Measurements from ENCODE around the gene LBR.

LBR gene

DNA sequence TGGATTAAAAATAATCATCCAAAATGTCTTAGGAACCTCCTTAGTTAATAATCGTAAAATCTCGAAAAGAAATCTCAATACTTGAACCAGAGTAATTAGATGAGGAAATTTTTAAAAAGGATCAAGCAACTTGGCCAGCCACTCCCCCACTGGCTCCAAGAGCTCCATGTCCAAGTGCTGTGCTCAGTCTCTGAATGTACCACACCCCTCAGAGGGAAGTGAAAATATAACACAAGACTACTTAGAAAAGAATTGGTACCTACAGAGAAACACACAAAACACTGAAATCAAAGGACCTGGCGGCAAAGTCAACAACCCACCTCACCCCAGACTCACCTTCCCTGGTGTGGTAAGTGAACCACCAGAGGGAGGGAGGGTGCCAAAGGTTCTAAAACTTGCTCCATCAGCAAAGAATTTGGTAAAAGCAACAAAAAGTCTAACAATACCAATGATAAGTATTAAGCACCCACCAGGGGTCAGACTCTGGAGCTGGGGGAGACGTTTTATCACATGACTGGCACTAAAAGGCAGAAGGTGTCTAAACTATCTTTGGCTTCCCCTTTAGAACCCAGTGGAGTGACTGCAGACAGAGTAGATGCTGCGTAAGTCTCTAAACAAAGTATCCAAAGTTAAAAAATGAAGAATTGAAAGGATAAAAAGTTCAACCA is 14.0 kb downstream of the LBR start:
- ATAC-seq, result no peak
- no peak for TF ChIP-seq GLIS3 (CRISPR knock-in tag; IDR thresholded peaks at IDR 0.05)
- no peak for TF ChIP-seq SNAI2 (CRISPR knock-in tag; IDR thresholded peaks at IDR 0.05)
- TF ChIP-seq ZNF565 (CRISPR knock-in tag; conservative IDR thresholded peaks at IDR 0.05; ENCODE audit: low read depth), result no peak
- TF ChIP-seq ZFP3 (CRISPR knock-in tag; IDR thresholded peaks at IDR 0.05), result no peak
- no peak for TF ChIP-seq OSR1 (CRISPR knock-in tag; IDR thresholded peaks at IDR 0.05)
- TF ChIP-seq, protein P1, sequence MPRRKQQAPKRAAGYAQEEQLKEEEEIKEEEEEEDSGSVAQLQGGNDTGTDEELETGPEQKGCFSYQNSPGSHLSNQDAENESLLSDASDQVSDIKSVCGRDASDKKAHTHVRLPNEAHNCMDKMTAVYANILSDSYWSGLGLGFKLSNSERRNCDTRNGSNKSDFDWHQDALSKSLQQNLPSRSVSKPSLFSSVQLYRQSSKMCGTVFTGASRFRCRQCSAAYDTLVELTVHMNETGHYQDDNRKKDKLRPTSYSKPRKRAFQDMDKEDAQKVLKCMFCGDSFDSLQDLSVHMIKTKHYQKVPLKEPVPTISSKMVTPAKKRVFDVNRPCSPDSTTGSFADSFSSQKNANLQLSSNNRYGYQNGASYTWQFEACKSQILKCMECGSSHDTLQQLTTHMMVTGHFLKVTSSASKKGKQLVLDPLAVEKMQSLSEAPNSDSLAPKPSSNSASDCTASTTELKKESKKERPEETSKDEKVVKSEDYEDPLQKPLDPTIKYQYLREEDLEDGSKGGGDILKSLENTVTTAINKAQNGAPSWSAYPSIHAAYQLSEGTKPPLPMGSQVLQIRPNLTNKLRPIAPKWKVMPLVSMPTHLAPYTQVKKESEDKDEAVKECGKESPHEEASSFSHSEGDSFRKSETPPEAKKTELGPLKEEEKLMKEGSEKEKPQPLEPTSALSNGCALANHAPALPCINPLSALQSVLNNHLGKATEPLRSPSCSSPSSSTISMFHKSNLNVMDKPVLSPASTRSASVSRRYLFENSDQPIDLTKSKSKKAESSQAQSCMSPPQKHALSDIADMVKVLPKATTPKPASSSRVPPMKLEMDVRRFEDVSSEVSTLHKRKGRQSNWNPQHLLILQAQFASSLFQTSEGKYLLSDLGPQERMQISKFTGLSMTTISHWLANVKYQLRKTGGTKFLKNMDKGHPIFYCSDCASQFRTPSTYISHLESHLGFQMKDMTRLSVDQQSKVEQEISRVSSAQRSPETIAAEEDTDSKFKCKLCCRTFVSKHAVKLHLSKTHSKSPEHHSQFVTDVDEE (CRISPR knock-in tag; IDR thresholded peaks at IDR 0.05), result no peak
- TF ChIP-seq ZFP30 (CRISPR knock-in tag; IDR thresholded peaks at IDR 0.05), result no peak
- no peak for TF ChIP-seq CSDC2 (CRISPR knock-in tag; IDR thresholded peaks at IDR 0.05)
- TF ChIP-seq, protein P2, sequence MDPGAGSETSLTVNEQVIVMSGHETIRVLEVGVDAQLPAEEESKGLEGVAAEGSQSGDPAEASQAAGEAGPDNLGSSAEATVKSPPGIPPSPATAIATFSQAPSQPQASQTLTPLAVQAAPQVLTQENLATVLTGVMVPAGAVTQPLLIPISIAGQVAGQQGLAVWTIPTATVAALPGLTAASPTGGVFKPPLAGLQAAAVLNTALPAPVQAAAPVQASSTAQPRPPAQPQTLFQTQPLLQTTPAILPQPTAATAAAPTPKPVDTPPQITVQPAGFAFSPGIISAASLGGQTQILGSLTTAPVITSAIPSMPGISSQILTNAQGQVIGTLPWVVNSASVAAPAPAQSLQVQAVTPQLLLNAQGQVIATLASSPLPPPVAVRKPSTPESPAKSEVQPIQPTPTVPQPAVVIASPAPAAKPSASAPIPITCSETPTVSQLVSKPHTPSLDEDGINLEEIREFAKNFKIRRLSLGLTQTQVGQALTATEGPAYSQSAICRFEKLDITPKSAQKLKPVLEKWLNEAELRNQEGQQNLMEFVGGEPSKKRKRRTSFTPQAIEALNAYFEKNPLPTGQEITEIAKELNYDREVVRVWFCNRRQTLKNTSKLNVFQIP (CRISPR knock-in tag; IDR thresholded peaks at IDR 0.05; ENCODE audit: borderline replicate concordance, low read depth), result no peak
- TF ChIP-seq ARNTL (CRISPR knock-in tag; IDR thresholded peaks at IDR 0.05; ENCODE audit: borderline replicate concordance, low read depth), result no peak

DNA sequence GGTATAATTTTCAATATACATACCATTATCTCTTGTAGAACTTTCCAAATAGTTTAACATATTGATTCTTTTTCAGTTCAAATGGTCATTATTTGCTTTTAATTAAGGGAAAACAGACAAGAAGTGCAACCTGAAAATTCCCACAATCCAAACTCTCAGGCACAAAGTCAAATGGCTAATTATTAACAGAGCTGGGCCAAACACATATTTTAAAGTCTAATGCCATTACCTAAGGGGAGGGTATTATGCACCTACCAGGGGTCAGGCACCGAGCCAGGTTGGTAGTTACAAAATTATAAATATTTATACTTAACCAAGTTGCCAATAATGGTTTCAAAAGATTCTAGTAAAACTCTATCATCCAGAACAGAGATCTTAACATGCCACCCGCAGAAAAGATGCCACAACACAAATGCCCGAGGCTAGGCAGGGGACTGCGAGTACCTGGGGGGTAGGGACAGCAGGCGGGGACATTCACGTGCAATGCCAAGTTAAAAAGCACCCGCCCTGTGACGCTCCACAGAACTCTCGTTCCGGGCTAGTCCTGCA is 15.0 kb downstream of the LBR start:
- ATAC-seq, result no peak
- no peak for TF ChIP-seq TCF4 (CRISPR knock-in tag; IDR thresholded peaks at IDR 0.05; ENCODE audit: borderline replicate concordance)
- TF ChIP-seq, protein P3, sequence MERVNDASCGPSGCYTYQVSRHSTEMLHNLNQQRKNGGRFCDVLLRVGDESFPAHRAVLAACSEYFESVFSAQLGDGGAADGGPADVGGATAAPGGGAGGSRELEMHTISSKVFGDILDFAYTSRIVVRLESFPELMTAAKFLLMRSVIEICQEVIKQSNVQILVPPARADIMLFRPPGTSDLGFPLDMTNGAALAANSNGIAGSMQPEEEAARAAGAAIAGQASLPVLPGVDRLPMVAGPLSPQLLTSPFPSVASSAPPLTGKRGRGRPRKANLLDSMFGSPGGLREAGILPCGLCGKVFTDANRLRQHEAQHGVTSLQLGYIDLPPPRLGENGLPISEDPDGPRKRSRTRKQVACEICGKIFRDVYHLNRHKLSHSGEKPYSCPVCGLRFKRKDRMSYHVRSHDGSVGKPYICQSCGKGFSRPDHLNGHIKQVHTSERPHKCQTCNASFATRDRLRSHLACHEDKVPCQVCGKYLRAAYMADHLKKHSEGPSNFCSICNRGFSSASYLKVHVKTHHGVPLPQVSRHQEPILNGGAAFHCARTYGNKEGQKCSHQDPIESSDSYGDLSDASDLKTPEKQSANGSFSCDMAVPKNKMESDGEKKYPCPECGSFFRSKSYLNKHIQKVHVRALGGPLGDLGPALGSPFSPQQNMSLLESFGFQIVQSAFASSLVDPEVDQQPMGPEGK (CRISPR knock-in tag; IDR thresholded peaks at IDR 0.05; ENCODE audit: borderline replicate concordance), result no peak
- no peak for TF ChIP-seq ZFP30 (CRISPR knock-in tag; IDR thresholded peaks at IDR 0.05)
- no peak for TF ChIP-seq GLIS3 (CRISPR knock-in tag; IDR thresholded peaks at IDR 0.05)
- TF ChIP-seq RARB (CRISPR knock-in tag; IDR thresholded peaks at IDR 0.05), result no peak
- TF ChIP-seq ZNF565 (CRISPR knock-in tag; conservative IDR thresholded peaks at IDR 0.05; ENCODE audit: low read depth), result no peak

DNA sequence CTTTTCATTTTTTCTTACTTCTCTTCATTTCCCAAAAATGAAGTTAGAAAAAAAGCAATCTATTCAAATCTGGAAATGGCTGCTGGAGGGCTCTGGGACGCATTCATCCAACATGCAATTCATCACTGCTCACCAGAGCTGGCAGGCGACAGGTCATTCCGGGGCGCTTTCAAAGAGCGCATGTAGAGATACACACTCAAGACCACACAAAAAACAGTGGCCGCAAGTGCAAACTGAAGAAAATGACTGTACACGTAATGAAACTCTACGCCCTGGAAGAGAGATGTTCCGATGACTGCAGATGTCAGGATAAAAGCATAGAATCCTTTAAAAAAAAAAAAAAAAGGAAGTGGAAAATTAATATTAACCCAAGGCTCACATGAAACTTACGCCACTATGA is 15.5 kb downstream of the LBR start:
- TF ChIP-seq ZFP30 (CRISPR knock-in tag; IDR thresholded peaks at IDR 0.05), result no peak
- no peak for TF ChIP-seq ZNF70 (CRISPR knock-in tag; IDR thresholded peaks at IDR 0.05)
- TF ChIP-seq, protein P4, sequence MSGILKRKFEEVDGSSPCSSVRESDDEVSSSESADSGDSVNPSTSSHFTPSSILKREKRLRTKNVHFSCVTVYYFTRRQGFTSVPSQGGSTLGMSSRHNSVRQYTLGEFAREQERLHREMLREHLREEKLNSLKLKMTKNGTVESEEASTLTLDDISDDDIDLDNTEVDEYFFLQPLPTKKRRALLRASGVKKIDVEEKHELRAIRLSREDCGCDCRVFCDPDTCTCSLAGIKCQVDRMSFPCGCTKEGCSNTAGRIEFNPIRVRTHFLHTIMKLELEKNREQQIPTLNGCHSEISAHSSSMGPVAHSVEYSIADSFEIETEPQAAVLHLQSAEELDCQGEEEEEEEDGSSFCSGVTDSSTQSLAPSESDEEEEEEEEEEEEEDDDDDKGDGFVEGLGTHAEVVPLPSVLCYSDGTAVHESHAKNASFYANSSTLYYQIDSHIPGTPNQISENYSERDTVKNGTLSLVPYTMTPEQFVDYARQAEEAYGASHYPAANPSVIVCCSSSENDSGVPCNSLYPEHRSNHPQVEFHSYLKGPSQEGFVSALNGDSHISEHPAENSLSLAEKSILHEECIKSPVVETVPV (CRISPR knock-in tag; IDR thresholded peaks at IDR 0.05), result no peak
- TF ChIP-seq ESRRG (CRISPR knock-in tag; IDR thresholded peaks at IDR 0.05), result no peak
- no peak for ATAC-seq

DNA sequence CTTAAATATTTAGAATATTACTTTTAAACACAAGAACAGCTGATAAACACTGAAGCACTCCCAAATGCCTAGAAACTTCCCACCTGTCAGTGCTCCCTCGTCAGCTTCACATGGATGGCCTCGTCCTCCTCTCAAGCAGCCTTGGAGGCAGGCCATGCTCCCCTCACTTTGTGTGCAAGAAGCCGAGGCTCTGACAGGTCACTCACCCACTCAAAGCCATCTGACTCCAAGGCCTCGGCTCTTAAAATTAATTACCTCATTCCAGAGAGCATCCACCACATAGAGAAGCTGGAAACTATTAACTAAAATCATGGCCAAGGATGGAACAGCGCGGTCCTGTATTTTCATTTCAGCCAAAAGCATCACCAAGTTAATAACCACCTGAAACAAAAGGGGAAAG is 17.8 kb downstream of the LBR start:
- ATAC-seq, result no peak
- TF ChIP-seq, protein P3 (CRISPR knock-in tag; IDR thresholded peaks at IDR 0.05; ENCODE audit: borderline replicate concordance), result no peak
- TF ChIP-seq BACH2 (CRISPR knock-in tag; IDR thresholded peaks at IDR 0.05; ENCODE audit: borderline replicate concordance), result no peak
